Fibroblast of lung (primary cell): Measurements from ENCODE around the gene PRKAG3. TPM values are rescaled to one million over a fixed set of nuclear protein-coding genes. Genes with fewer than 3 reads are reported as not detected.

Source experiments
- DNase-seq, 2 donors: peaks; one replicate each; pipeline versions ENCODE4 v3.0.0 to v3.0.0-alpha.2; 2010; ENCODE audit warnings: low read depth in 2 of 2
- H2AFZ ChIP-seq: 2 replicates; pipeline ENCODE4 v1.5.1; 2012; ENCODE audit warnings: low read length, control low read depth, inconsistent platforms
- H3K27ac ChIP-seq: 2 replicates; pipeline ENCODE4 v1.5.1; 2011; ENCODE audit warnings: low read length, control low read depth; ENCODE audit not compliant: insufficient read depth
- H3K27me3 ChIP-seq: 2 replicates; pipeline ENCODE4 v1.5.1; 2011; ENCODE audit warnings: mild to moderate bottlenecking, low read length; ENCODE audit not compliant: control insufficient read depth, insufficient read depth
- H3K36me3 ChIP-seq: 2 replicates; pipeline ENCODE4 v1.5.1; 2011; ENCODE audit warnings: low read length; ENCODE audit not compliant: control insufficient read depth, insufficient read depth
- H3K4me1 ChIP-seq: 2 replicates; pipeline ENCODE4 v1.5.1; 2011; ENCODE audit warnings: low read length; ENCODE audit not compliant: control insufficient read depth, insufficient read depth; ENCODE audit errors: extremely low read depth
- H3K4me2 ChIP-seq: 2 replicates; pipeline ENCODE4 v1.5.1; 2011; ENCODE audit warnings: low read length, control low read depth; ENCODE audit not compliant: insufficient read depth; ENCODE audit errors: extremely low read depth
- H3K4me3 ChIP-seq, 4 experiments: fragments of 200-600 bp in 1 of 4; sonication (generic) in 1 of 4; replicated peaks in 1 of 4; 2 replicates each; pipeline ENCODE4 v1.5.1; 2011 to 2016; ENCODE audit warnings: low read length in 4 of 4, low read depth in 3 of 4, mild to moderate bottlenecking in 3 of 4, control low read depth in 2 of 4, inconsistent platforms in 1 of 4, mixed read lengths in 1 of 4; ENCODE audit not compliant: insufficient read depth in 1 of 4; ENCODE audit errors: control extremely low read depth in 1 of 4
- H3K79me2 ChIP-seq: 2 replicates; pipeline ENCODE4 v1.5.1; 2012; ENCODE audit warnings: mild to moderate bottlenecking, low read length, inconsistent platforms; ENCODE audit not compliant: control insufficient read depth, insufficient read depth
- H3K9ac ChIP-seq: 2 replicates; pipeline ENCODE4 v1.5.1; 2011; ENCODE audit warnings: mild to moderate bottlenecking, low read length, control low read depth; ENCODE audit not compliant: insufficient read depth
- H3K9me3 ChIP-seq: 2 replicates; pipeline ENCODE4 v1.5.1; 2012; ENCODE audit warnings: low read depth, low read length; ENCODE audit not compliant: control insufficient read depth, insufficient read depth
- H4K20me1 ChIP-seq: 2 replicates; pipeline ENCODE4 v1.5.1; 2011; ENCODE audit warnings: low read length; ENCODE audit not compliant: control insufficient read depth, insufficient read depth; ENCODE audit errors: extremely low read depth
- CTCF ChIP-seq, 2 donors: IDR thresholded peaks in 1 of 2; conservative IDR thresholded peaks in 1 of 2; 1 replicate in 1 of 2; 2 replicates in 1 of 2; pipeline ENCODE4 v1.5.1; 2011 to 2012; ENCODE audit warnings: low read length in 2 of 2, control low read depth in 1 of 2, inconsistent platforms in 1 of 2, low read depth in 1 of 2, mild to moderate bottlenecking in 1 of 2
- EZH2 ChIP-seq: IDR thresholded peaks from 2 replicates; pipeline ENCODE4 v1.5.1; 2012; ENCODE audit warnings: low read length, control low read depth, mild to moderate bottlenecking; ENCODE audit errors: missing control alignments
- polyA plus RNA-seq, 2 donors: library from polyadenylated mRNA; depleted of rRNA in 1 of 2; stranded (reverse) in 1 of 2; unstranded in 1 of 2; fragments of >200 nt; gene quantifications; 2 replicates each; pipeline ENCODE4 v1.2.1, GENCODE V29; 2011 to 2012; ENCODE audit warnings: missing spikeins in 1 of 2
- total RNA-seq: library from RNA; depleted of rRNA; stranded (reverse); fragments of >200 nt; gene quantifications from 2 replicates; pipeline ENCODE4 v1.2.1, GENCODE V29; 2014

Gene PRKAG3
- total and polyA plus RNA-seq, 2 donors (not counting 1 experiment from before 2014, with no cell fraction given), result 0.33 TPM; not detected in 1

GRCh38 chr2:218799990-218800389, 31.6 kb downstream of the PRKAG3 start:
- no peak overlapping the region for H3K4me3 ChIP-seq
- no peak overlapping the region for H3K4me2 ChIP-seq
- DNase-seq, result no peak
- no peaks in the 10 kb centered on the region for H3K9me3 ChIP-seq
- no peak overlapping the region for H2AFZ ChIP-seq
- no peak overlapping the region for H3K27ac ChIP-seq
- no peaks in the 10 kb centered on the region for H4K20me1 ChIP-seq
- no peaks in the 10 kb centered on the region for H3K36me3 ChIP-seq
- TF ChIP-seq EZH2 (no peak), CTCF (conservative IDR thresholded peaks at IDR 0.05 in 1 of 2, IDR thresholded peaks at IDR 0.05 in 1 of 2; ENCODE audit: low read depth in 1 of 2, low read length in 2 of 2) (no peak)
- no peaks in the 10 kb centered on the region for H3K27me3 ChIP-seq
- H3K4me1 ChIP-seq, result no peaks in the 10 kb centered on the region
- no peaks in the 10 kb centered on the region for H3K79me2 ChIP-seq
- no peak overlapping the region for H3K9ac ChIP-seq

- no peaks in the 10 kb centered on the region for H3K4me1 ChIP-seq
- H3K27me3 ChIP-seq, result no peaks in the 10 kb centered on the region
- H3K27ac ChIP-seq, result no peak overlapping the region
- H3K36me3 ChIP-seq, result no peaks in the 10 kb centered on the region
- DNase-seq, result peak in 1 of 2 donors; percentile 58
- no peak overlapping the region for H3K4me2 ChIP-seq
- H3K79me2 ChIP-seq, result no peaks in the 10 kb centered on the region
- H3K9me3 ChIP-seq, result no peaks in the 10 kb centered on the region
- TF ChIP-seq EZH2 (no peak), CTCF (conservative IDR thresholded peaks at IDR 0.05 in 1 of 2, IDR thresholded peaks at IDR 0.05 in 1 of 2; ENCODE audit: low read depth in 1 of 2, low read length in 2 of 2) (no peak)
- no peak overlapping the region for H3K9ac ChIP-seq
- H2AFZ ChIP-seq, result no peak overlapping the region
- H4K20me1 ChIP-seq, result no peaks in the 10 kb centered on the region
- no peak overlapping the region for H3K4me3 ChIP-seq
These were observed 32.7 kb downstream of the PRKAG3 start for GRCh38 chr2:218798767-218799504.

GRCh38 chr2:218796691-218797090, 34.9 kb downstream of the PRKAG3 start:
- no peak overlapping the region for H3K9ac ChIP-seq
- no peaks in the 10 kb centered on the region for H3K27me3 ChIP-seq
- no peak for DNase-seq
- no peak overlapping the region for H3K4me2 ChIP-seq
- H3K36me3 ChIP-seq, result no peaks in the 10 kb centered on the region
- H3K9me3 ChIP-seq, result no peaks in the 10 kb centered on the region
- H3K27ac ChIP-seq, result no peak overlapping the region
- H3K79me2 ChIP-seq, result no peaks in the 10 kb centered on the region
- H4K20me1 ChIP-seq, result no peaks in the 10 kb centered on the region
- no peaks in the 10 kb centered on the region for H3K4me1 ChIP-seq
- TF ChIP-seq EZH2 (no peak), CTCF (conservative IDR thresholded peaks at IDR 0.05 in 1 of 2, IDR thresholded peaks at IDR 0.05 in 1 of 2; ENCODE audit: low read depth in 1 of 2, low read length in 2 of 2) (no peak)
- no peak overlapping the region for H3K4me3 ChIP-seq
- H2AFZ ChIP-seq, result no peak overlapping the region
